IPS DF 6.9 (cell line): Measurements from ENCODE around the gene RALGPS1.
A peak's percentile ranks its signal among the peaks of the same experiment; 100 is the strongest.

ENCODE experiments used
- DNase-seq: peaks from one replicate; pipeline ENCODE4 v3.0.0-alpha.2; 2013; ENCODE audit warnings: low read depth, low spot score
- H3K27ac ChIP-seq: one replicate; pipeline ENCODE4 v1.5.1; 2013; ENCODE audit warnings: low read length, control low read depth
- H3K27me3 ChIP-seq: 2 replicates; pipeline ENCODE4 v1.6.1; 2013; ENCODE audit warnings: mild to moderate bottlenecking, low read length; ENCODE audit not compliant: control insufficient read depth, insufficient read depth
- H3K36me3 ChIP-seq: 2 replicates; pipeline ENCODE4 v1.6.1; 2013; ENCODE audit warnings: low read length; ENCODE audit not compliant: control insufficient read depth, insufficient read depth
- H3K4me1 ChIP-seq: 2 replicates; pipeline ENCODE4 v1.6.1; 2013; ENCODE audit warnings: low read length; ENCODE audit not compliant: control insufficient read depth, insufficient read depth
- H3K4me3 ChIP-seq: 2 replicates; pipeline ENCODE4 v1.5.1; 2013; ENCODE audit warnings: mild to moderate bottlenecking, low read length
- H3K9me3 ChIP-seq: 2 replicates; pipeline ENCODE4 v1.6.1; 2013; ENCODE audit warnings: low read length, inconsistent platforms; ENCODE audit not compliant: control insufficient read depth, insufficient read depth
- WGBS: extraction: QIAGEN DNeasy Blood & Tissue Kit; methylation state at CpG from one replicate; pipeline ENCODE4 v1.1.7; 2013; ENCODE audit warnings: mixed read lengths, missing lambda C conversion rate; ENCODE audit not compliant: insufficient read length, insufficient coverage; 5-methylcytosine and 5-hydroxymethylcytosine counted together

The RALGPS1 gene

DNA sequence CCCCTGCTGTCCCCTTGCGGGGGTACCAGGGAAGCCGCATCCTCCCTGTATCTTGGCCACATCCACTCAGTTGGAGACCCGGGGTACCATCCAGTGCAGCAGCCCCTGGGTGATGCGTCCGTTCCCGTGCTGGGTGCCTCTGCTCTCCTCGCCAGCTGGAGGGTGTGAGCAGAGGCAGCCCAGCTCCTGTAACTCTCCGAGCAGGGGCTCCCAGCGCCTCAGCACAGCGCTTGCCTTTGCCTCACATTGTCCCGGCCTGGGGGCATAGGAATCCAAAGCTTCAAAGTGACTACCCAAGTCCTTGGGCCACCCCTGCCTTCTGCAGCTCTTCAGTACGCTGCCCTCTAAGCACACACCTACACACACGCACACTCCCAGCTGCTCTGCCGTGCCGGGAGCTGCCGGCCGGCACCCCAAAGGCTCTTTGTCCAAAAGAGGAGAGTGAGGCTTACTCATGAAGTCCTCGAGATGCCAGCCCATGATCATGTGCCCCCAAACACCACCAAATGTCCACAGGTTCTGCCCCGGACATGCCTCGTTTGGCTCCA, 207.1 kb downstream of the RALGPS1 start:
- Histone ChIP-seq H3K27me3 (no peaks in the 10 kb centered on the region), H3K27ac (no peak overlapping the region), H3K36me3 (no peaks in the 10 kb centered on the region), H3K4me3 (peak overlapping the region; percentile 26; the same call in 1 of the 2 replicates), H3K9me3 (no peaks in the 10 kb centered on the region), H3K4me1 (peaks cover 4% of the 10 kb centered on the region; the same call in 1 of the 2 replicates)
- no peak for DNase-seq
- no CpG with 5 or more reads among the region's 20 CpGs for WGBS

DNA sequence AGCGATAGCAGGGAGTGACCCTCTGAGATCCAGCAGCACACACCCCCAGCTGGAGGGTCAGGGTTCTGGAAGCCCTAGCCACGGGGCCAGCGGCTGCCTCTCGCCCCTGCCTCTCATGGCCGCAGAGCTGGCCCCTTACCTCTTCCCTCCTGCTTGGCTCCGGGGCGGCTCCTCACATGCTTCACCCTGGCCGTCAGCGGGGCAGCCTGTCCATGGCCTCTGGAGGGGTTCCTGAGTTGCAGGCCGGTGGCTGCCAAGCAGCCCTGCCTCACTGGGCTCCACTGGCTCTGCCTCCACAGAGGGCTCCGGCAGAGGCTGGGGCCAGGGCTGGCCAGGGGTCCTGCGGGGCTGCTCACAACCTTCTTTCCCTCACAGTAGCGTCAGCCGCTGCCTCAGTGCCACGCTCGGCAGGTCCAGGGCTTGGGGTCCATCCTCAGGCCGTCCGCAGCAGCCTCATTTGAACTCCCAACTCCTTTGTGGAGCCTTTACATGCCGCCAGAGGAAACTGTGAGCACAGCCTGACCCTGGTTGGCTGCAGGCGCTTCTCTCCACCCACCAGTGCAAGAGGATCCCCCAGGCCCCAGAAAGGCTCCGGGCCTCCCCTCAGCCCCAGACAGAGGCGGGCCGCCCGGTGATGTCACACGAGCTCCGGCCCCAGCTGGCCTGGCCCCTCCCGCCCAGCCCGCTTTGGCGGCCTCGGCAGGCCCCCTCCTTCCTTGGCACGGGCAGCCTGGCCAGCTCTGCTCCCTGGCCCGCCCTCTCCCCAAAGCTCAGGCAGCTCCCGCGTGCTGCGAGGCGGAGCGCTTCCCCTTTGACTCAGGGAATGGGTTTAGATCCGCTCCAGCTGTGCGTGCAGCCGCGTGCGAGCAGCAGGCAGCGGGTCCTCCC, 207.8 kb downstream of the RALGPS1 start, which contains the start of gene ANGPTL2:
Gene ANGPTL2, minus strand, starts transcription at position 460 of the 888 bp plus-strand sequence. CDS start 13,904 bp downstream, outside the sequence.
- Histone ChIP-seq H3K9me3 (no peaks in the 10 kb centered on the region), H3K36me3 (no peaks in the 10 kb centered on the region), H3K27ac (no peak within 1 kb of the TSS), H3K4me3 (peak within 1 kb of the TSS; percentile 26; the same call in 1 of the 2 replicates), H3K27me3 (no peaks in the 10 kb centered on the region), H3K4me1 (peaks cover 4% of the 10 kb centered on the region; the same call in 1 of the 2 replicates)
- peak; percentile 78 for DNase-seq
- WGBS: no CpG with 5 or more reads among the region's 43 CpGs

DNA sequence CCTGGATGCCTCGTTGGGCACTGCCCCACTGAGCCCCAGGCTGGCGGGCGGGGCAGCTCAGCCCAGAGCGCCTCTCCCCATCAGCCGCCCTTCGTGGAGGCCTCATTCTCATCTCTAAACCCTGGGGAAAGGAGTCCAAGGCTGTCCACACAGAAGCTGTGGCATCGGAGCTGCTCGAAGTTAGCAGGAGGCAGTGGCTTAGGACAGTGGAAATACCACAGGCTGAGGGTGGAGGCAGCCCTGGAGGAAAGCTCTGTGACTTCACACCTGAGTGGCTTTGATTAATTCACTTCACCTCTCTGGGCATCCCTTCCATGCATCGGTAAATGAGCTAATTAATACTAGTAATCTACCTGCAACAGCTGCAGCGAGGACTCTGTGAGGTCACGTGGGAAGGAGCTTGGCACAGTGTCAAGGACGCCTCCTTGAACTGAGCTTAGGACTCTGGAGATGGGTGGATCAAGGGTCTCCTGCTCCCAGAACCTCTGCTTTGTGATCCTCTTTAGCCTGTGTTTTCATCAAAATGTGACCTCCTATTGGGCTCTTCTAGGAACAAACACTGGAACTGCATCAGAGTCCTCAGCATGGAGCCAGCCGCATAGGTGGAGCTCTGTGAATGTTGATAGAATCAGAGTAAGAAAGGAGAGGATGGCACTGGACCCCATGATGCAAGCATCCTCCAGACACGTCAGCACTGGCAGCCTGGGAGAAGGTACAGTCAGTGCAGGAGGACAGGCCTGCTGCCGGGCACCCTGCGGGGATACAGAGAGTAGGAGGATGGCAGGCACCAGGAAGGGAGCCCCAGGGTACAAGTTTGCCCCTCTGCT, 208.7 kb downstream of the RALGPS1 start:
- Histone ChIP-seq H3K36me3 (no peaks in the 10 kb centered on the region), H3K27me3 (no peaks in the 10 kb centered on the region), H3K27ac (no peak overlapping the region), H3K9me3 (no peaks in the 10 kb centered on the region), H3K4me1 (peaks cover 4% of the 10 kb centered on the region; the same call in 1 of the 2 replicates), H3K4me3 (no peak overlapping the region; the same call in 1 of the 2 replicates)
- WGBS: no CpG with 5 or more reads among the region's 16 CpGs
- no peak for DNase-seq

GRCh38 chr9:127124111-127124531, 209.5 kb downstream of the RALGPS1 start:
- H3K4me1 ChIP-seq: peaks cover 4% of the 10 kb centered on the region; the same call in 1 of the 2 replicates
- WGBS: no CpG with 5 or more reads among the region's 7 CpGs
- no peak overlapping the region for H3K27ac ChIP-seq
- no peak overlapping the region for H3K4me3 ChIP-seq
- H3K27me3 ChIP-seq: no peaks in the 10 kb centered on the region
- no peaks in the 10 kb centered on the region for H3K9me3 ChIP-seq
- no peaks in the 10 kb centered on the region for H3K36me3 ChIP-seq
- DNase-seq: no peak

- no CpG with 5 or more reads among the region's 2 CpGs for WGBS
- H3K27me3 ChIP-seq: no peaks in the 10 kb centered on the region
- H3K4me1 ChIP-seq: peaks cover 4% of the 10 kb centered on the region; the same call in 1 of the 2 replicates
- DNase-seq: no peak
- H3K36me3 ChIP-seq: no peaks in the 10 kb centered on the region
- H3K9me3 ChIP-seq: no peaks in the 10 kb centered on the region
- H3K27ac ChIP-seq: no peak overlapping the region
- no peak overlapping the region for H3K4me3 ChIP-seq
Observed at GRCh38 chr9:127124792-127125191, 210.2 kb downstream of the RALGPS1 start.

- no CpG with 5 or more reads among the region's 1 CpG for WGBS
- Histone ChIP-seq H3K36me3 (no peaks in the 10 kb centered on the region), H3K9me3 (no peaks in the 10 kb centered on the region), H3K27ac (no peak overlapping the region), H3K4me1 (peaks cover 4% of the 10 kb centered on the region; the same call in 1 of the 2 replicates), H3K27me3 (no peaks in the 10 kb centered on the region), H3K4me3 (no peak overlapping the region)
- DNase-seq: no peak
Observed at GRCh38 chr9:127126971-127127370, 212.4 kb downstream of the RALGPS1 start.

DNA sequence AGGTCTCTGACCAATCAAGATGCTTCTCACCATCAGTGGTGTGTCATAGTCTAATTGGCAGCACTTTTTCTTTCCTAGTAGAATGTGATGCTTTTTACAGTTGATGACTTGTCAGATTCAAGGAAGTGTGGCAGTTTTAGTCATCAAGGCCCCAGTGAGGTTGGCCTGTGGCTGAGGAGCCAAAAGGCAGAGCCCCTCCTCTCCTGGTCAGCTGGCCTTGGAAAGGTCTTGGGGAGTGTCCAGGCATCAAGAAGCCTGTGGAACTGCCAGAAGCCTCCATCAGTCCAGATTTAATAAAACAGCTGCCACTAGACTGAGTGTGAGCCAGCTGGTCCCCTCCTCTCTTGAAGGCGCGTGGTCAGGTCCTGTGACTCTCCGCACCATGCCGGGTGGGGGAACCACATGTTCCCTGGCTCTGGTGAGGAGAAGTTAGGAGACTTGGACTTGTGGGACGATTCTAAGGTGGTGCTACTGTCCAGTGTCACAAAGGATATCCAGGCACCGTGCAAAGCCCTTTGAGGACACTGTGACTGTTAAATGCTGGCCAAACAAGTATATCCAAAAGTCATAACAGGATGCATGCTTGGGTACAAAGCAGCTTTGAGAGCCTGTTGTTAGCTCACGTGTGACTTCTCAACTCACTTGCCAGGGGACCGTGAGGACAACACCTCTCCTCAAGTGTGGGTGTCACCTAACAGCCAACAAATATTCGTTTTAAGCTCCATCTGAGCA, 213.9 kb downstream of the RALGPS1 start:
- Histone ChIP-seq H3K27me3 (no peaks in the 10 kb centered on the region), H3K4me1 (peaks cover 6% of the 10 kb centered on the region), H3K4me3 (no peak overlapping the region), H3K9me3 (no peaks in the 10 kb centered on the region), H3K27ac (no peak overlapping the region), H3K36me3 (no peaks in the 10 kb centered on the region)
- no peak for DNase-seq
- no CpG with 5 or more reads among the region's 9 CpGs for WGBS

DNA sequence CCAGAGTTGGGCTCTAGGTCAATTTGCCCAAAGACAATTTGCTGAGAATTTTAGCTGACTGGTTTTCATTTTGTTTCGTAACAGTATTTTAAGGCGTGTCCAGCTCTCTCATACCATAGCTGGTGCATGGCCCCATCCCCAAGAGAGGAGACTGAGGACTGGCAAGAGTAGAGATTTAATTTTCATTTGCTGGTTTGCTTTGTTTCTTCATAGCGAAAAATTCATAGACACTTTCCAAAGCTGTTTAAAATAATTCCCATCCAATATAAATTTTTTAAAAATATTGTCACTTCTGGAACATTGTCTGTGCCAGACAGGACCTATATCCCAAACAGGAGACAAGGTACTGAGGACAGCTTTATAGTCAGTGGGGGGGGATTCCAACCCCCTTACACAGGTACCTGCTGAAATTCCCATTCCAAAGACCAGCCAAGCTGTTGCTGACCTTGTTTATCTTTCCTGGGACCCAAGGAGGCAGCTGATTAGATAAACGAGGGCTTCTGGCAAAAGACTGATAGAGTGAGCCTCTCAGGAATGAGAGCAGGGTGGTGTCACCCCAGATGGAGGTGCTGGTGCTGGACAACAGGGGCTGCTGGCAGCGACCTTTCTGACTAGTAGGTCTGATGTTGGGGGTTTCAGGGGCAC, 214.6 kb downstream of the RALGPS1 start:
- H3K4me1 ChIP-seq: peaks cover 6% of the 10 kb centered on the region
- DNase-seq: no peak
- H3K4me3 ChIP-seq: no peak overlapping the region
- H3K27me3 ChIP-seq: no peaks in the 10 kb centered on the region
- no peak overlapping the region for H3K27ac ChIP-seq
- no CpG with 5 or more reads among the region's 5 CpGs for WGBS
- H3K36me3 ChIP-seq: no peaks in the 10 kb centered on the region
- no peaks in the 10 kb centered on the region for H3K9me3 ChIP-seq

DNA sequence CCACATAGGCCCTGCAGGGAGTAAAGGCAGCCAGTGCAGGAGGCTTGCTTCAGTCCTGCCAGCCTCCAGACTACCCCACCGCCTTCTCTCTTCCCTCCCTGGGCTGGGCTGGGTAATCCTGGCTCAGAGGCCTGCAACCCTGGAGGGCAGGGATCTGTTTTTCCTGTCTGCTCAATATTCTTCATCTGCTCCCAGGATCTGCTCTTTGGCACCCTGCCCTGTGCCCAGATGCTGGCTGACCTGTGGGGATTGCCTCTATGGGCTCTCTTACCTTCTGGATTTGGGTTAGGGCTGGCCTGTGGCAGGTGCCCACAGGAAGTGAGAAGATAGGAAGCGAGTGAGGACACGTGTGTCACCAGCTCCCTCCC, 215.1 kb downstream of the RALGPS1 start:
- Histone ChIP-seq H3K4me1 (peaks cover 6% of the 10 kb centered on the region), H3K36me3 (no peaks in the 10 kb centered on the region), H3K27me3 (no peaks in the 10 kb centered on the region), H3K4me3 (no peak overlapping the region), H3K27ac (no peak overlapping the region), H3K9me3 (no peaks in the 10 kb centered on the region)
- DNase-seq: no peak
- no CpG with 5 or more reads among the region's 3 CpGs for WGBS
